ENCODE results near the gene KCND3.

Gene KCND3

GRCh38 chr1:111911776-111912515 is 77.5 kb downstream of the KCND3 start:
- TF ChIP-seq FOXP2 (optimal IDR thresholded peaks at IDR 0.05; ENCODE audit: borderline replicate concordance, extremely low read depth, extremely low read length, insufficient read depth): no peak
- TF ChIP-seq SIN3A (IDR thresholded peaks at IDR 0.05; ENCODE audit: borderline replicate concordance, insufficient read depth, low read length): no peak
- TF ChIP-seq TAF1 (IDR thresholded peaks at IDR 0.05; ENCODE audit: borderline replicate concordance, insufficient read depth, low read length): no peak
- no peak for TF ChIP-seq POLR2AphosphoS5 (IDR thresholded peaks at IDR 0.05; ENCODE audit: low read depth, low read length)
- TF ChIP-seq REST (IDR thresholded peaks at IDR 0.05; ENCODE audit: insufficient read depth in 1 of 2, low read depth in 2 of 2, low read length in 2 of 2): no peak

GRCh38 chr1:111911061-111911460 is 78.4 kb downstream of the KCND3 start:
- TF ChIP-seq REST (IDR thresholded peaks at IDR 0.05; ENCODE audit: insufficient read depth in 1 of 2, low read depth in 2 of 2, low read length in 2 of 2) (no peak), TAF1 (IDR thresholded peaks at IDR 0.05; ENCODE audit: borderline replicate concordance, insufficient read depth, low read length) (no peak), SIN3A (IDR thresholded peaks at IDR 0.05; ENCODE audit: borderline replicate concordance, insufficient read depth, low read length) (no peak), POLR2AphosphoS5 (IDR thresholded peaks at IDR 0.05; ENCODE audit: low read depth, low read length) (no peak), FOXP2 (optimal IDR thresholded peaks at IDR 0.05; ENCODE audit: borderline replicate concordance, extremely low read depth, extremely low read length, insufficient read depth) (no peak)

- TF ChIP-seq SIN3A (IDR thresholded peaks at IDR 0.05; ENCODE audit: borderline replicate concordance, insufficient read depth, low read length) (no peak), POLR2AphosphoS5 (IDR thresholded peaks at IDR 0.05; ENCODE audit: low read depth, low read length) (no peak), REST (IDR thresholded peaks at IDR 0.05; ENCODE audit: insufficient read depth in 1 of 2, low read depth in 2 of 2, low read length in 2 of 2) (no peak), TAF1 (IDR thresholded peaks at IDR 0.05; ENCODE audit: borderline replicate concordance, insufficient read depth, low read length) (no peak), FOXP2 (optimal IDR thresholded peaks at IDR 0.05; ENCODE audit: borderline replicate concordance, extremely low read depth, extremely low read length, insufficient read depth) (no peak)
These were observed 80.4 kb downstream of the KCND3 start for GRCh38 chr1:111909030-111909429.

- TF ChIP-seq POLR2AphosphoS5 (IDR thresholded peaks at IDR 0.05; ENCODE audit: low read depth, low read length): no peak
- TF ChIP-seq FOXP2 (optimal IDR thresholded peaks at IDR 0.05; ENCODE audit: borderline replicate concordance, extremely low read depth, extremely low read length, insufficient read depth): no peak
- TF ChIP-seq TAF1 (IDR thresholded peaks at IDR 0.05; ENCODE audit: borderline replicate concordance, insufficient read depth, low read length): no peak
- no peak for TF ChIP-seq SIN3A (IDR thresholded peaks at IDR 0.05; ENCODE audit: borderline replicate concordance, insufficient read depth, low read length)
- no peak for TF ChIP-seq REST (IDR thresholded peaks at IDR 0.05; ENCODE audit: insufficient read depth in 1 of 2, low read depth in 2 of 2, low read length in 2 of 2)
These were observed 81.4 kb downstream of the KCND3 start for GRCh38 chr1:111908011-111908621.

All from PFSK-1 (cell line).